ENCODE measurements around the gene ZNF263. TPM values are rescaled to one million over a fixed set of nuclear protein-coding genes. Genes with fewer than 3 reads are reported as not detected.

ZNF263 gene
- total and polyA plus RNA-seq, 2 of the 13 experiments (the other 11 are each of a cell fraction or from before 2014, with no cell fraction given): 10.2 to 41.2 TPM

DNA sequence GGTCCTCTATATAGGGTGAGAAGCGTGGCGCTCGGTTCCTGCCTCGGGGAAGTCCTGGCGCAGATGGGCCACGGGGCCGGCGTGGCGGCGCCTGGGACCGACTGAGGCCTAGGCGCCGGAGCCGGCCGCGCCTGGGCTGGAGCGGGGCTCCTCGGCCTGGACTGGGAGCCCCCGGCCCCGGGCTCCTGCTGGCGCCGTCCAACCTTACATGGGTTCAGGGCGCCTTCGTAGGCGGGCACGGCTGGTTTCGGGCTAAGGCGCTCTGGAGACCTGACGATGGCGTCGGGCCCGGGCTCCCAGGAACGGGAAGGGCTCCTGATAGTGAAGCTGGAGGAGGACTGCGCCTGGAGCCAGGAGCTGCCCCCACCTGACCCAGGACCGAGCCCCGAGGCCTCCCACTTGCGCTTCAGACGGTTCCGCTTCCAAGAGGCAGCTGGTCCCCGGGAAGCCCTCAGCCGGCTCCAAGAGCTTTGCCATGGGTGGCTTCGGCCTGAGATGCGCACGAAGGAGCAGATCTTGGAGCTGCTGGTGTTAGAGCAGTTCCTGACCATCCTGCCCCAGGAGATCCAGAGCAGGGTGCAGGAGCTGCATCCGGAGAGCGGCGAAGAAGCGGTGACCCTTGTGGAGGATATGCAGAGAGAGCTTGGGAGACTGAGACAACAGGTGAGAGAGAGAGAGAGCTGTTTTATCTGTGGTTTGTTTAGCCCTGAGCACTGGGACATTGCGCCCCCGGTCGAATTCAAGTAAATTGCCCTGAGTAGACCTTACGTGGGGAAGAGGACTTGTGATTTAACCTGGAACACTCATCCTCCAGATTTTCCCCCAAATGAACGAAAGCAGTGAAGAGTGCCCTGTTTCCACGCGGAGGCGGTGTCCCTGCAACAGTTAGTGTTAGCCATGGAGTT lies 504 bp downstream of the ZNF263 start (continued):
- no peak for TF ChIP-seq ZNF367 (CRISPR knock-in tag; IDR thresholded peaks at IDR 0.05; ENCODE audit: borderline replicate concordance)
- no peak for TF ChIP-seq PRMT3 (CRISPR knock-in tag; IDR thresholded peaks at IDR 0.05; ENCODE audit: borderline replicate concordance, low read depth)
- no peak for TF ChIP-seq FOXK1 (CRISPR knock-in tag; IDR thresholded peaks at IDR 0.05; ENCODE audit: borderline replicate concordance, low read depth)
- TF ChIP-seq ZMAT3 (CRISPR knock-in tag; conservative IDR thresholded peaks at IDR 0.05): no peak
- no peak for TF ChIP-seq FOXA1 (IDR thresholded peaks at IDR 0.05)
- TF ChIP-seq FOXA1 (CRISPR knock-in tag; IDR thresholded peaks at IDR 0.05): no peak
- TF ChIP-seq ZBTB21 (CRISPR knock-in tag; IDR thresholded peaks at IDR 0.05): no peak
- no peak for TF ChIP-seq ELF3 (CRISPR knock-in tag; IDR thresholded peaks at IDR 0.05)
- no peak for TF ChIP-seq ZNF766 (CRISPR knock-in tag; IDR thresholded peaks at IDR 0.05; ENCODE audit: borderline replicate concordance)
- TF ChIP-seq, protein P1, sequence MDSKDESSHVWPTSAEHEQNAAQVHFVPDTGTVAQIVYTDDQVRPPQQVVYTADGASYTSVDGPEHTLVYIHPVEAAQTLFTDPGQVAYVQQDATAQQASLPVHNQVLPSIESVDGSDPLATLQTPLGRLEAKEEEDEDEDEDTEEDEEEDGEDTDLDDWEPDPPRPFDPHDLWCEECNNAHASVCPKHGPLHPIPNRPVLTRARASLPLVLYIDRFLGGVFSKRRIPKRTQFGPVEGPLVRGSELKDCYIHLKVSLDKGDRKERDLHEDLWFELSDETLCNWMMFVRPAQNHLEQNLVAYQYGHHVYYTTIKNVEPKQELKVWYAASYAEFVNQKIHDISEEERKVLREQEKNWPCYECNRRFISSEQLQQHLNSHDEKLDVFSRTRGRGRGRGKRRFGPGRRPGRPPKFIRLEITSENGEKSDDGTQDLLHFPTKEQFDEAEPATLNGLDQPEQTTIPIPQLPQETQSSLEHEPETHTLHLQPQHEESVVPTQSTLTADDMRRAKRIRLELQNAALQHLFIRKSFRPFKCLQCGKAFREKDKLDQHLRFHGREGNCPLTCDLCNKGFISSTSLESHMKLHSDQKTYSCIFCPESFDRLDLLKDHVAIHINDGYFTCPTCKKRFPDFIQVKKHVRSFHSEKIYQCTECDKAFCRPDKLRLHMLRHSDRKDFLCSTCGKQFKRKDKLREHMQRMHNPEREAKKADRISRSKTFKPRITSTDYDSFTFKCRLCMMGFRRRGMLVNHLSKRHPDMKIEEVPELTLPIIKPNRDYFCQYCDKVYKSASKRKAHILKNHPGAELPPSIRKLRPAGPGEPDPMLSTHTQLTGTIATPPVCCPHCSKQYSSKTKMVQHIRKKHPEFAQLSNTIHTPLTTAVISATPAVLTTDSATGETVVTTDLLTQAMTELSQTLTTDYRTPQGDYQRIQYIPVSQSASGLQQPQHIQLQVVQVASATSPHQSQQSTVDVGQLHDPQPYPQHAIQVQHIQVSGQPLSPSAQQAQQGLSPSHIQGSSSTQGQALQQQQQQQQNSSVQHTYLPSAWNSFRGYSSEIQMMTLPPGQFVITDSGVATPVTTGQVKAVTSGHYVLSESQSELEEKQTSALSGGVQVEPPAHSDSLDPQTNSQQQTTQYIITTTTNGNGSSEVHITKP (CRISPR knock-in tag; IDR thresholded peaks at IDR 0.05; ENCODE audit: low read depth): no peak
- TF ChIP-seq ZNF879 (CRISPR knock-in tag; IDR thresholded peaks at IDR 0.05): no peak
- TF ChIP-seq ZNF761 (CRISPR knock-in tag; conservative IDR thresholded peaks at IDR 0.05): no peak
- TF ChIP-seq ZNF83 (CRISPR knock-in tag; IDR thresholded peaks at IDR 0.05; ENCODE audit: borderline replicate concordance): no peak
- no peak for TF ChIP-seq ZNF878 (CRISPR knock-in tag; IDR thresholded peaks at IDR 0.05)
- TF ChIP-seq, protein P2, sequence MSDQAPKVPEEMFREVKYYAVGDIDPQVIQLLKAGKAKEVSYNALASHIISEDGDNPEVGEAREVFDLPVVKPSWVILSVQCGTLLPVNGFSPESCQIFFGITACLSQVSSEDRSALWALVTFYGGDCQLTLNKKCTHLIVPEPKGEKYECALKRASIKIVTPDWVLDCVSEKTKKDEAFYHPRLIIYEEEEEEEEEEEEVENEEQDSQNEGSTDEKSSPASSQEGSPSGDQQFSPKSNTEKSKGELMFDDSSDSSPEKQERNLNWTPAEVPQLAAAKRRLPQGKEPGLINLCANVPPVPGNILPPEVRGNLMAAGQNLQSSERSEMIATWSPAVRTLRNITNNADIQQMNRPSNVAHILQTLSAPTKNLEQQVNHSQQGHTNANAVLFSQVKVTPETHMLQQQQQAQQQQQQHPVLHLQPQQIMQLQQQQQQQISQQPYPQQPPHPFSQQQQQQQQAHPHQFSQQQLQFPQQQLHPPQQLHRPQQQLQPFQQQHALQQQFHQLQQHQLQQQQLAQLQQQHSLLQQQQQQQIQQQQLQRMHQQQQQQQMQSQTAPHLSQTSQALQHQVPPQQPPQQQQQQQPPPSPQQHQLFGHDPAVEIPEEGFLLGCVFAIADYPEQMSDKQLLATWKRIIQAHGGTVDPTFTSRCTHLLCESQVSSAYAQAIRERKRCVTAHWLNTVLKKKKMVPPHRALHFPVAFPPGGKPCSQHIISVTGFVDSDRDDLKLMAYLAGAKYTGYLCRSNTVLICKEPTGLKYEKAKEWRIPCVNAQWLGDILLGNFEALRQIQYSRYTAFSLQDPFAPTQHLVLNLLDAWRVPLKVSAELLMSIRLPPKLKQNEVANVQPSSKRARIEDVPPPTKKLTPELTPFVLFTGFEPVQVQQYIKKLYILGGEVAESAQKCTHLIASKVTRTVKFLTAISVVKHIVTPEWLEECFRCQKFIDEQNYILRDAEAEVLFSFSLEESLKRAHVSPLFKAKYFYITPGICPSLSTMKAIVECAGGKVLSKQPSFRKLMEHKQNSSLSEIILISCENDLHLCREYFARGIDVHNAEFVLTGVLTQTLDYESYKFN (CRISPR knock-in tag; conservative IDR thresholded peaks at IDR 0.05): no peak
- TF ChIP-seq KLF9 (CRISPR knock-in tag; IDR thresholded peaks at IDR 0.05; ENCODE audit: low read depth): no peak
- TF ChIP-seq KLF16 (CRISPR knock-in tag; IDR thresholded peaks at IDR 0.05): no peak
- TF ChIP-seq MIXL1 (CRISPR knock-in tag; IDR thresholded peaks at IDR 0.05): no peak
- TF ChIP-seq, protein P3, sequence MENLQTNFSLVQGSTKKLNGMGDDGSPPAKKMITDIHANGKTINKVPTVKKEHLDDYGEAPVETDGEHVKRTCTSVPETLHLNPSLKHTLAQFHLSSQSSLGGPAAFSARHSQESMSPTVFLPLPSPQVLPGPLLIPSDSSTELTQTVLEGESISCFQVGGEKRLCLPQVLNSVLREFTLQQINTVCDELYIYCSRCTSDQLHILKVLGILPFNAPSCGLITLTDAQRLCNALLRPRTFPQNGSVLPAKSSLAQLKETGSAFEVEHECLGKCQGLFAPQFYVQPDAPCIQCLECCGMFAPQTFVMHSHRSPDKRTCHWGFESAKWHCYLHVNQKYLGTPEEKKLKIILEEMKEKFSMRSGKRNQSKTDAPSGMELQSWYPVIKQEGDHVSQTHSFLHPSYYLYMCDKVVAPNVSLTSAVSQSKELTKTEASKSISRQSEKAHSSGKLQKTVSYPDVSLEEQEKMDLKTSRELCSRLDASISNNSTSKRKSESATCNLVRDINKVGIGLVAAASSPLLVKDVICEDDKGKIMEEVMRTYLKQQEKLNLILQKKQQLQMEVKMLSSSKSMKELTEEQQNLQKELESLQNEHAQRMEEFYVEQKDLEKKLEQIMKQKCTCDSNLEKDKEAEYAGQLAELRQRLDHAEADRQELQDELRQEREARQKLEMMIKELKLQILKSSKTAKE (CRISPR knock-in tag; IDR thresholded peaks at IDR 0.05; ENCODE audit: borderline replicate concordance): no peak
- no peak for TF ChIP-seq HNRNPK (IDR thresholded peaks at IDR 0.05; ENCODE audit: low read depth, low read length, poor library complexity, severe bottlenecking)

Measured in HepG2 (cell line).